Measurements from ENCODE around the gene ZNF311. TPM values are rescaled to one million over a fixed set of nuclear protein-coding genes. Genes with fewer than 3 reads are reported as not detected.

The ZNF311 gene
- total RNA-seq, 1 donor from 2014 or later, result 1.7 TPM

- peak; percentile 33 for TF ChIP-seq CTCF (IDR thresholded peaks at IDR 0.05)
- peak overlapping the region; percentile 91 for H3K4me3 Mint-ChIP-seq (ENCODE audit: unreplicated experiment)
- no peaks in the 10 kb centered on the region for H3K27me3 Mint-ChIP-seq (ENCODE audit: unreplicated experiment)
- H3K36me3 Mint-ChIP-seq (ENCODE audit: unreplicated experiment), result no peaks in the 10 kb centered on the region
- no peak for DNase-seq (ENCODE audit: extremely low spot score, unreplicated experiment)
- H3K27ac Mint-ChIP-seq (ENCODE audit: unreplicated experiment), result peak overlapping the region; percentile 90
- H3K4me1 Mint-ChIP-seq (ENCODE audit: unreplicated experiment), result peaks cover 41% of the 10 kb centered on the region
- peaks cover 4% of the 10 kb centered on the region for H3K9me3 Mint-ChIP-seq (ENCODE audit: unreplicated experiment)
Measured at GRCh38 chr6:28982476-28983266, 22.4 kb downstream of the ZNF311 start.

DNA sequence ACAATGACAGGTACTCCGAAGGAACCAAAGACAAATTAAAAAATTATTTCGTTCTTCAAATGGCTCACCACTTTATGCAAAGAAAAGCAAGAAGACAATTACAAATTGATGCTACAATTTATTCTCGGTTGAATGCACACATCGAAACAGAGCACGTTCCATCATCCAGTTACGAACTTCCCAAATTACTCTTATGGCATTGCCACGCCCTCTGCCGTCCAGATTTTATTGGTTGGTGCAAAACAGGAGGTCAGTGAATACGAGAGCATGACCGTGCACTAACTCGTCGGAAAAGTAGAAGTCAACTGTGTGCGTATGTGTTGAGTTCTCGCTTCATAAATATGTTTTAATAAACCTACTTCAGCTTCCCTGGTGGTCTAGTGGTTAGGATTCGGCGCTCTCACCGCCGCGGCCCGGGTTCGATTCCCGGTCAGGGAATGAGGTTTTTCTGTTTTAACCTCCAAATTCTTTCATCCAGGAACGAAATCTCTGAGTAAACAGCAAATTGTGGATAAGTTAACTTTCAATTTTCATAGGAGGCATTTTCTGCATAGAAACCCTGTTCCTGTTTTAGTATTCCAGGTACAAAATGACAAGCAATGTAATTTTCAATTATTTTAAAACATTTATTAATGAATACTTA, 23.2 kb downstream of the ZNF311 start:
- H3K4me3 Mint-ChIP-seq (ENCODE audit: unreplicated experiment), result peak overlapping the region; percentile 91
- H3K27ac Mint-ChIP-seq (ENCODE audit: unreplicated experiment), result peak overlapping the region; percentile 90
- DNase-seq (ENCODE audit: extremely low spot score, unreplicated experiment), result peak; percentile 91
- no peaks in the 10 kb centered on the region for H3K36me3 Mint-ChIP-seq (ENCODE audit: unreplicated experiment)
- TF ChIP-seq CTCF (IDR thresholded peaks at IDR 0.05), result no peak
- no peaks in the 10 kb centered on the region for H3K27me3 Mint-ChIP-seq (ENCODE audit: unreplicated experiment)
- H3K4me1 Mint-ChIP-seq (ENCODE audit: unreplicated experiment), result peaks cover 46% of the 10 kb centered on the region
- H3K9me3 Mint-ChIP-seq (ENCODE audit: unreplicated experiment), result peaks cover 4% of the 10 kb centered on the region

DNA sequence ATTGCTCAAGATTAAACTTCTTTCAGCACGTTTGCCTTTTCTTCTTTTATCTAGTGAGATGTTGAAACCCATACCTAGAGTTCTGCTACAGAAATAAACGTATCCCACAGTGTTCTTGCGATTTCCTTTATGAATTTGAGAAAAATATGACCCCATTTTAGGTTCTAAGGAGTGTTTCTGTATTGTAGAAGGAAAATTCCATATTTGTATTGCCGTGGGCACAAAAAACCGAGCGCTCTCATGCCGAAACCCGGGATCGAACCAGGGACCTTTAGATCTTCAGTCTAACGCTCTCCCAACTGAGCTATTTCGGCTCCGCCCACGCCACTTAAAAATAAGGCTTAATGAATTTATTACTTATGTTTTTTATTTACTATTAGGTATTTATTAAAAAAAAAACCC, 23.7 kb downstream of the ZNF311 start:
- Mint-ChIP-seq H3K27ac (ENCODE audit: unreplicated experiment) (peak overlapping the region; percentile 90), H3K36me3 (ENCODE audit: unreplicated experiment) (no peaks in the 10 kb centered on the region), H3K9me3 (ENCODE audit: unreplicated experiment) (no peaks in the 10 kb centered on the region), H3K4me3 (ENCODE audit: unreplicated experiment) (peak overlapping the region; percentile 91), H3K4me1 (ENCODE audit: unreplicated experiment) (peaks cover 46% of the 10 kb centered on the region), H3K27me3 (ENCODE audit: unreplicated experiment) (no peaks in the 10 kb centered on the region)
- DNase-seq (ENCODE audit: extremely low spot score, unreplicated experiment), result peak; percentile 90
- no peak for TF ChIP-seq CTCF (IDR thresholded peaks at IDR 0.05)

DNA sequence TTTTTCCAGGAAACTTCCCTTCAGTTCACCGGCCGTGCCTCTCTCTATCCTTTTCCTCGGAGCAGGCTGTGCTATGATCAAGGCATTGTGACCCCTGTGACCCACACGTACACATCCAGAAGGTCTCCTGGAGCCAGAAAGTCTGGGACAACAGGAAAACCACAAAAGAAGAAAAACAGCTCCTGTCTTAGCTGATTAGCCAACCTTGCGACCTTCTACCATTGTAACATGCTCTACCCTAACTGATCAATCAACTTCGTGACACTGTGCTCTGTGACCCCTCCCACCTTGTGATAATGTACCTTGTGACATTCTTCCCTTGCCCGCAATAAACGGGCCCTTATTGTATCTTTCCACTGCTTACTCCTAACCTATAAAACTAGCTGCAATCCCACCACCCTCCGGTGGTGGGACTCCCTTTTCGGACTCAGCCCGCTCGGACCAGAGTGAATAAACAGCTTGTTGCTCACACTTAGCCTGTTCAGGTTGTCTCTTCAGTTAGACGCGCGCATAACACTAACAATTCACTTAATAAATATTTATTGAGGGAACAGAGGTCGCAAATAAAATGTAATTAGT, 24.2 kb downstream of the ZNF311 start:
- no peaks in the 10 kb centered on the region for H3K27me3 Mint-ChIP-seq (ENCODE audit: unreplicated experiment)

More for the DNA sequence above, 24.2 kb downstream of the ZNF311 start:
- peak overlapping the region; percentile 91 for H3K4me3 Mint-ChIP-seq (ENCODE audit: unreplicated experiment)
- no peaks in the 10 kb centered on the region for H3K9me3 Mint-ChIP-seq (ENCODE audit: unreplicated experiment)
- no peaks in the 10 kb centered on the region for H3K36me3 Mint-ChIP-seq (ENCODE audit: unreplicated experiment)
- peaks cover 45% of the 10 kb centered on the region for H3K4me1 Mint-ChIP-seq (ENCODE audit: unreplicated experiment)
- peak overlapping the region; percentile 90 for H3K27ac Mint-ChIP-seq (ENCODE audit: unreplicated experiment)
- DNase-seq (ENCODE audit: extremely low spot score, unreplicated experiment), result no peak
- peak; percentile 58 for TF ChIP-seq CTCF (IDR thresholded peaks at IDR 0.05)
